Activated CD8-positive, alpha-beta memory T cell treated with anti-CD3 and anti-CD28 coated beads for 1 hour (primary cell): ENCODE results near the gene ANO7.

Source experiments
- DNase-seq, 2 donors: peaks; one replicate each; pipeline ENCODE4 v3.0.0-alpha.2; 2020; ENCODE audit warnings: low read depth in 1 of 2; ENCODE audit errors: extremely low read depth in 1 of 2

ANO7 gene

DNA sequence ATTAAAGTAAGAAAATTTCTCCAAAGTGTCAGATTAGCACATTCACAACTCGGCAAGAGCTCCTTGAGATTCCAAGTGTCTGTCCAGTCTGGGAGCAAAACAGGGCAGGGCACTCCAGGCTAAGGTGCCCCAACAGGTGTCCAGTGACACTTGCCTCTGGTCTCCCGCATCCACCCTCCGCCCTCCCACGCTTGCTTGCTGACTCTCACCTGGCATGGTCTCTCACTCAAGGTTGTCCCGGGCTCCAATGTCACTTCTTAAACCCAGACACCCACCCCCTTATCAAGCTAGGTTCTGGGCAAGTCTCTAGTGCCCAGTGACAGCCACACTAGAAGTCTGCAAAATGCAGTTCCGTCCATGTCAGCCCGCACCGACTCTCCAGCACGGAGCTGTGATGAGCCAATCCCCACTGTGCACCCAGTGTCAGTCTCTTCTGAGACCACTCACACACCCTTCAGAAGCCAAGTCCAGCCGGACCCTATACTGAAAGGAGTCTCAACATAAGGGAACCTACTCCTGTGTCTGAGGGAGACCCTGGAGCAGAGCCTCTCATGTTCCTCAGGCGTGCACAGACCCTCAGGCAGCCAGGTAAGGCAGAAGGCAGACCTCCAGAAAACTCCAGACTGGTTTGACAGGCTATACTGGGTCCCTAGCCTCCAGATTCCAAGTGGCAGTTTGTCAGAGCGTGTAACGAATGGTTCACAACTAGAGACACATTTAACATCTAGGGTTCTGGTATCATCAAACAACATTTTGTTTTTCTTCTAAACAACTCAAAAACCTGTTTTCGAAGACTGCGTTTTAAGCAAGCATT is 81.4 kb downstream of the ANO7 start:
- no peak for DNase-seq

DNA sequence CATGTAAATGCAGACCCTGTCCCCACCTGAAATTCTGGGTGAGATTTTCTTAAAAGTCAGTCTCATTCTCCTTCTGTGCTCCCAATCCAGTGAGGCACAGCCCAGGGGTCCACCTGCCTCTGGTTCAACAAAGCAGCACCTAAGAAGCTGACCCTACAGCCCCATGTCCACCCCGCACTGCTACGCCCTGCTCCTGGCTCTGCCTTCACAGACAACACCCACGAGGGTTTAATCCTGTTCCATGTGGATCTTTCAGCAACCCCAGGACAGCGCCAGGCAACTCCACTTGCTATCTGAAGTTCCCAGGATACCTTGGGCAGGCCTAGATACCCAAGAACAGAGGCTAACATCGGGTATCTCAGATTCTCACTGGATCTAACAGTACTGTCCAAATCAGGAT is 82.1 kb downstream of the ANO7 start:
- DNase-seq, result no peak

DNA sequence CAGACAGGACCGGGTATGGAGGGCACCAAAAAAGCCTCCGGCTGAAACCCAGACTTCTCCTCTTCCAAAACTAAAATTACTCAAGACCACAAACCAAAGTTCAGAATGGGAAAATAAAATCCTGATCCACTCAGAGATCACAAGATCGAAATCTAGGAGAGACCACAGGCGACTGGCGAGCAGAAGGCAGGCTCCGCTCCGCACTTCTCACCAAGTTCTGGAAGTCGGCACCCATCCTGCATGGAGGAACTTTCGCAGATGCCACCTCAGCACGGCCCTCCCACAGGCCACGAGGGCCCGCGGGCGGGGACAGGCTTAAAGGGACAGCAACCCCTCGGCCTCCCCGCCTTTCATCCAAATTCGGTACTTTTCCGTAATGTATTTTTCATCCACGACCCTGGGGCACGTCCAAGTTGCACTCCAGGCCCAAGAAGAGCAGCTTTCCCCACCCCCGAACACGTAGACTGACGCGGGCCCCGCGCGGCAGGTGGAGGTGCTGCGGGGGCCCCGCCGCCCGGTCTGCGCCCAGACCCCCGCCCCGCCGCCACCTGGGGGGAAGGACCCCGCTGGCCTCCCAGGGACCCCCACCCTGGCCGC is 83.3 kb downstream of the ANO7 start:
- DNase-seq, result peak in 1 of 2 donors; percentile 34

DNA sequence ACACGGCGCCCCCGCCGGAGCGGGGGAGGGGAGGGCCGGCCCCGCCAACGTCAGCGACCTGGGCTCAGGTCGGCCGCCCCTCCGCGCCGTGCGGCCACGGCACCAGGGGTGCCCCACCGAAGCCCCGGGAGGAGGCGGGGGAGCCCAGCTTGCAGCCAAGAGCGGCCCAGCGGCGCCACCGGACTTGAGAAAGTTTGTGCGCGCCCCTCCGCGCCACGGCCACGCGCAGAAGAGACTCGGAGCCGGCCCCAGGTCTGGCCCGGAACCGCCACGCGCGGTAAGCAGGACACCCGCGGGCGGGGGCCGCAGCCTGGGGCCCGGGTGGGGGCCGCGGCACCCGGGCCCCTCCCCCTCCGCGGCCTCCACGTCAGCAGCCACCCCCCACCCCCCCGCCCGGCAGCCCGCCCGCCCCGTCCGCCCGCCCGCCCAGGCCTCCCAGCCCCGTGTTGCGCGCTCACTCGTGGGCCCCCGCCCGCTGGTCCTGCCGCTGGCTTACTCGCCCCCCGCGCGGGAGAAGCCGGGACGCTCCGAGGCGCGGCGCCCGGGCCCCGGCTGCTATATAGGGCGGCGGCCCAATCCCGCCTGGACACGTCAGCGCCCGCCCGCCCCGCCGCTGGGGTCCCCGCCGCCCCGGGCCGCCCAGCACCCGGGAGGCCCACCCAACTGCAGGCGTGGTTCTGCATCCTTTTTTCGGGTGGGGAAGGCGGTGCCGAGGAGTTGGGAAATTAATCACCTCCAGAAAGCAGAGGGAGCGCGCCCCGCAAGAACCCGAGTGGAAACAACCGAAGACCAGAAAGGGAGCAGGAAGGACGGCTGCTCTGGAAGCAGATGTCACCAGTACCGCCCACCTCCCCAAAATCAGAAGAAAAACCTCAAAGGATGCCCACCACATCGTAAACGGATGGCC is 84.1 kb downstream of the ANO7 start:
- peak; percentile 12 to 27 for DNase-seq

DNA sequence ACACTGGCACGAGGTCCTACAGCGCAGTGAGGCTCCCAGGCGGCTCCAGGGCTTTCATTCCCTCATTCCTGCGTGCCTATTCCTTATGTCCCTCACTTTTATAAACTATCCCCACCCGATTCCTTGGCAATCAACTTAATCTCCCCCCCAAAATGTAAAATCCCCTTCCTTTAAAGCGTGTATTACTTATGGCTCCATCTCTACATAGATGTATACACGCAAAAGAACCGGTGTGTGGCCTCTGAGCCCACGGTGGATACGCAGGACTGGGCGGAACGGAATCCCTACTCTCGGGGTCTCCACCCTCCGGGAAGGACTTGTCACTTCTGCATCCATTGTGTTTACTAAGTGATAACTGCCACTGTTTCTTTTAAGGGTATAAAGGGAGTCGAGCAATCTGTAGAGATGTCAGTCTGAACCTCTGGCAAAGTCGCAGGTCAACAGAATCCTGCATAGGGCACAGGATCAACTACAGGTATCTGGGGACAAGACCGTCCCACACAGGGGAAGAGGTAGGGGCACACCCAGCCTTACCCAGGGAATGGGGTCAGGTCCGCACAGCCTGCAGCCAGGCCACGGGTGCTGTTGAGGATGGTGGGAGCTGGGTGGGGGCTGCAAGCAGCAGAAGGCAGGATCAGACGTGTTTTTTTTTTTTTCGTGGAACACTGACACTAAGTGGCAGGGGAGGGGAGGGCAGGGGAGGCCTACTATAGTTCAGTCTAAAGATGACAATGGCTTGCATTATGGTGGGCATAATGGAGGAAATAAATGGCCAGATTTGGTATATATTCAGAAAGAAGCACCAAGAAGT is 84.9 kb downstream of the ANO7 start:
- no peak for DNase-seq

DNA sequence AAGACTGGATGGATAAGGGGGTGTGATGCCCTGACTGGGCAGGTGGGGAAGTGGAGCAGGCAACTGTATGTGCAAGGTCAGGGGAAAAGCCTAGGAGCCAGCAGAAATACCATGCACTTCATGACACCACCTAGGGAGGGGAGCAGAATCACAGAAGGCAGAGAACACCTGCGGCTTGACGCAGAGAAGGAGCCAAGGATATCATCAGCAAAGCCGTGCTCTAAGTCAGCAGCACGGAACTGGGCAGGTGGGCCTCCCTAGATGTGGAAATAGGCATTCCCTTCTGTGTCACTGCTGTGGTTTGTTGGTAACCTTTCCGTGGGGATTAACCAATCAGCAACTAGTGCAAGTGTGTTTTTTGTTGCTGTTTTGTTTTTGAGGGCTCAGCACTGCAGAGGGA is 85.7 kb downstream of the ANO7 start:
- DNase-seq, result no peak
